ENCODE results near the gene MEGF11. TPM values are rescaled to one million over a fixed set of nuclear protein-coding genes. Genes with fewer than 3 reads are reported as not detected.

Gene MEGF11
- total RNA-seq, 4 donors from 2014 or later = 0.23 to 0.33 TPM; not detected in 2

DNA sequence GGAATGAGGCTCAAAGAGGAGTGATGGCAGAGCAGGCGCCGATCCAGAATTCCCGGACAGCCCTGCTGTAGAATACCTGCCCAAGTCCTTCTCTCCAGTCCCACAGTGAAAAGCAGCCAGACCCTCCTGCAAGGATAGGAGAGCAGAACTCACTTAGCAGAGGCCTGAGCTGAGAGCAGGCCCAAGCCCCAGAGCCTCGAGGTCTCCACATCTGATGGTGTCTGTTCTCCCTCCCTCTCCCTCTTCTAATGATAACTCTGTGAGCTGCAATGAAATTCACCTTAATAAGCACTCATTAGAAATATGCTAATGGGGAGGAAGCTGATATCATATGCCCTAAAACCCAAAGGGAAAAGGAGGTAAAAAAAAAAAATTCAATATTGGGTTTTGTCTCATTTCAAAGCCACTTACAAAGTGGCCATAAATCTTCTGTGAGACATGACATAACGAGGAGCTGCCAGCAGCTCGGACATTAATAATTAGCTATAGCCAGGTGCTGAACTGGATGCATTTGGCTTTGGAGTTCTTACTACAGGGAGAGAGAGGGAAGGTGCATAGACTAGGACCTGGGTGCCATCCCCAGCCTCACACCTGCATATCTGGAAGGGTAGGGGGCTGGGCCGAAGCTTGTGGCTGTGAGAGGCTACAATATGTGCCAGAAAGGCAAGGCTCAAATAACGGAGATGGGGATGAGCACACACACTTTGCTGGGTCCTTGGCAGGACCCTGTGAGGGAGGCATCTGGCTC lies 108.4 kb downstream of the MEGF11 start:
- no peak for DNase-seq (ENCODE audit: extremely low spot score)
- peaks cover 0 to 21% (median 0%) of the 10 kb centered on the region in 4 donors for H3K27me3 ChIP-seq
- no peak overlapping the region for H3K4me3 ChIP-seq
- no peaks in the 10 kb centered on the region for H3K36me3 ChIP-seq
- no peak overlapping the region for H3K27ac ChIP-seq (replicated peaks in 1 of 4)
- WGBS = 68% methylated on average over 8 of the region's 8 CpGs
- intact Hi-C loops (cut with DNase I) = no loop called here
- H3K9me3 ChIP-seq = no peaks in the 10 kb centered on the region
- TF ChIP-seq, protein P1, sequence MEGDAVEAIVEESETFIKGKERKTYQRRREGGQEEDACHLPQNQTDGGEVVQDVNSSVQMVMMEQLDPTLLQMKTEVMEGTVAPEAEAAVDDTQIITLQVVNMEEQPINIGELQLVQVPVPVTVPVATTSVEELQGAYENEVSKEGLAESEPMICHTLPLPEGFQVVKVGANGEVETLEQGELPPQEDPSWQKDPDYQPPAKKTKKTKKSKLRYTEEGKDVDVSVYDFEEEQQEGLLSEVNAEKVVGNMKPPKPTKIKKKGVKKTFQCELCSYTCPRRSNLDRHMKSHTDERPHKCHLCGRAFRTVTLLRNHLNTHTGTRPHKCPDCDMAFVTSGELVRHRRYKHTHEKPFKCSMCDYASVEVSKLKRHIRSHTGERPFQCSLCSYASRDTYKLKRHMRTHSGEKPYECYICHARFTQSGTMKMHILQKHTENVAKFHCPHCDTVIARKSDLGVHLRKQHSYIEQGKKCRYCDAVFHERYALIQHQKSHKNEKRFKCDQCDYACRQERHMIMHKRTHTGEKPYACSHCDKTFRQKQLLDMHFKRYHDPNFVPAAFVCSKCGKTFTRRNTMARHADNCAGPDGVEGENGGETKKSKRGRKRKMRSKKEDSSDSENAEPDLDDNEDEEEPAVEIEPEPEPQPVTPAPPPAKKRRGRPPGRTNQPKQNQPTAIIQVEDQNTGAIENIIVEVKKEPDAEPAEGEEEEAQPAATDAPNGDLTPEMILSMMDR (IDR thresholded peaks at IDR 0.05) = no peak
- TF ChIP-seq POLR2AphosphoS5 (IDR thresholded peaks at IDR 0.05) (no peak), POLR2A (IDR thresholded peaks at IDR 0.05; ENCODE audit: low read depth) (no peak), EP300 (IDR thresholded peaks at IDR 0.05) (no peak)
- H3K4me1 ChIP-seq = peaks cover 0 to under 1% (median 0%) of the 10 kb centered on the region in 4 donors

DNA sequence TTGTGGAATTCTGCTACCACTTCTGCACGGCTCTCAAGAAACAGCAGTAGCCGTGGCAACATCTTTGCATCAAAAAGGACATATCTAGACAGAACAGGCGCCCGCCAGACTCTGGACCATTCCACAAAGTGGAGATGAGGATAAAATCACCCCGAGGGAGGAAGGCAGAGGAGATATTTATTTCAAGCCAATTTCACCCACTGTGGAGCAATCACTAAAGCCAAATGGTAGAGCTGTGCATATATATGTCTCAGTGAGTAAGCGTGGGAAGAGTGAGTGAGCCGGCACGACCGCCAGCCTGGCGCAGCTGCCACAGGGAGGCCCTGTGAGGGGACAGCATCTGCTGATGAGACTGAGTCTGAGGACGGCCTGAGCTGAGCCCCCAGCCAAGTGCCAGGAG lies 111.3 kb downstream of the MEGF11 start:
- H3K27me3 ChIP-seq = peaks cover 0 to 5% (median 0%) of the 10 kb centered on the region in 4 donors
- H3K36me3 ChIP-seq = no peaks in the 10 kb centered on the region
- no peaks in the 10 kb centered on the region for H3K9me3 ChIP-seq
- 85% methylated on average over 10 of the region's 11 CpGs for WGBS
- TF ChIP-seq EP300 (IDR thresholded peaks at IDR 0.05) = no peak
- TF ChIP-seq POLR2A (IDR thresholded peaks at IDR 0.05; ENCODE audit: low read depth) = no peak
- no peak for TF ChIP-seq POLR2AphosphoS5 (IDR thresholded peaks at IDR 0.05)
- H3K27ac ChIP-seq (replicated peaks in 1 of 4) = no peak overlapping the region
- no peak for DNase-seq (ENCODE audit: extremely low spot score)
- no peak overlapping the region for H3K4me3 ChIP-seq
- peaks cover 8 to 20% (median 18%) of the 10 kb centered on the region in 4 donors for H3K4me1 ChIP-seq
- intact Hi-C loops (cut with DNase I) = no loop called here

DNA sequence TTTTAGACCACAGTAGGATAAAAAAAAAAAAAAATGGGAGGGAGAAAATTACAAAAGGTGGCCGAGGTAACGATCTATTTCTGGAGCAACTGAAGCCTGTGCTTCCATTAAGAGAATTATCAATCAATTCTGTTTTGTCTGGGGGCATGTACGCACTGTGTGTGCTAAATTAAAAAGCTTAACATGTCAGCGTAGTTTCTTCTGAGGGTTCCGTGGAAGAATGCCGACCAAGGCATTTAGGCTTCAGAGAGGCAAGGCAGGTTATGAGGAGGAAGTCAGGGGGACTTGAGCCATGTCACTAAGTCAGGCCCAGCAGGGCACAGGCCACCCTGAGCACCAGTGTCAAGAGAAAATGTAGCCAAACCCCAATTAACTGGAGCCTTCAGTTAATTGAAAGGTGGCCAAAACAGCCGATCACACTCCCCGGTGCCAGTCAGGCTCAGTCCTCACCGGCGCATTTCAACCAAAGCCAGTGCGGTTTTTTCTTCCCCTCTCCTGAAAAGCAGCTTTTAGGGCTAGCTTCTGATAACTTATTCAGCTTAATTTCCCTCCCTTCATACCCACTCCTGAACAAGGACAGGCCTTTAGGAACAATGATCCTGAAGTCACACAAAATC lies 113.9 kb downstream of the MEGF11 start:
- Histone ChIP-seq H3K9me3 (no peaks in the 10 kb centered on the region), H3K27me3 (no peaks in the 10 kb centered on the region), H3K36me3 (no peaks in the 10 kb centered on the region), H3K27ac (replicated peaks in 1 of 4) (peak overlapping the region in 1 of 4 donors; percentile 12), H3K4me1 (peaks cover 8 to 20% (median 18%) of the 10 kb centered on the region in 4 donors), H3K4me3 (no peak overlapping the region)
- 77% methylated on average over 11 of the region's 11 CpGs for WGBS
- no peak for TF ChIP-seq POLR2AphosphoS5 (IDR thresholded peaks at IDR 0.05)
- no peak for TF ChIP-seq POLR2A (IDR thresholded peaks at IDR 0.05; ENCODE audit: low read depth)
- no peak for TF ChIP-seq EP300 (IDR thresholded peaks at IDR 0.05)
- intact Hi-C loops (cut with DNase I) = no loop called here
- no peak for DNase-seq (ENCODE audit: extremely low spot score)

DNA sequence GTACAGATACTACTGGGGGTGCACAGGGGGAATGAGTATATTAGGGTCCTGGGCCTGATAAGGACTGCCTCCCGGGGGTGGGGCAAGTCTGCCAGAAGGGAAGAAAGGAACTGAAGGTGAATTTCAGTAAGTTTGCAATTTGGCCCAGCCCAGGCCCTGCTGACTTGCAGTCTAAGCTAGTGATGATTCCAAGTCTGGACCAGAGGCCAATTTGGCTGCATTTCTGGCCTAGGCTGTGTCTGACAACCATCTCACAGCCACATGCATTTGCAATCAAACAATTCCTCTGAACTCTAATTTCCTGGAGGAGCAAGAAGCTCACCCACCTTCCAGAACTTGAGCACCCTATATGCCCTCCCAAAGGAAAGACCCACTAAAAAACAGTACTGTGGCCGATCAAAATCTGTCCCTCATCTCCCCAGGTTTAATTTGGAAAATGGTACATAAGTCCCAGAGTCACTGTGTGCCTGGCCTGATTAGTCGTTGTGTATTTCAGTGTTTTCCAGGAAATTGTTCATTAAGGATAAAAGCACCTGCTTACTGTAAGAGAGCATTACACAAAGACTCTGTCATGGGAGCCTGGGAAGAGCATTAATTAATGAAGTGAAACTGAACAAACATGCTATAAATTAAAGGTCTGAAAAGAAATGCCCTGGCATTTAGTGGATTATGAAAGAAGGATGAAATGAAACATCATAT lies 114.5 kb downstream of the MEGF11 start:
- Histone ChIP-seq H3K4me3 (no peak overlapping the region), H3K36me3 (no peaks in the 10 kb centered on the region), H3K9me3 (no peaks in the 10 kb centered on the region), H3K27me3 (no peaks in the 10 kb centered on the region), H3K27ac (replicated peaks in 1 of 4) (peak overlapping the region in 1 of 4 donors; percentile 12), H3K4me1 (peaks cover 8 to 20% (median 18%) of the 10 kb centered on the region in 4 donors)
- WGBS = 52% methylated on average over 3 of the region's 3 CpGs
- DNase-seq (ENCODE audit: extremely low spot score) = no peak
- no peak for TF ChIP-seq POLR2A (IDR thresholded peaks at IDR 0.05; ENCODE audit: low read depth)
- no peak for TF ChIP-seq EP300 (IDR thresholded peaks at IDR 0.05)
- intact Hi-C loops (cut with DNase I) = no loop called here

DNA sequence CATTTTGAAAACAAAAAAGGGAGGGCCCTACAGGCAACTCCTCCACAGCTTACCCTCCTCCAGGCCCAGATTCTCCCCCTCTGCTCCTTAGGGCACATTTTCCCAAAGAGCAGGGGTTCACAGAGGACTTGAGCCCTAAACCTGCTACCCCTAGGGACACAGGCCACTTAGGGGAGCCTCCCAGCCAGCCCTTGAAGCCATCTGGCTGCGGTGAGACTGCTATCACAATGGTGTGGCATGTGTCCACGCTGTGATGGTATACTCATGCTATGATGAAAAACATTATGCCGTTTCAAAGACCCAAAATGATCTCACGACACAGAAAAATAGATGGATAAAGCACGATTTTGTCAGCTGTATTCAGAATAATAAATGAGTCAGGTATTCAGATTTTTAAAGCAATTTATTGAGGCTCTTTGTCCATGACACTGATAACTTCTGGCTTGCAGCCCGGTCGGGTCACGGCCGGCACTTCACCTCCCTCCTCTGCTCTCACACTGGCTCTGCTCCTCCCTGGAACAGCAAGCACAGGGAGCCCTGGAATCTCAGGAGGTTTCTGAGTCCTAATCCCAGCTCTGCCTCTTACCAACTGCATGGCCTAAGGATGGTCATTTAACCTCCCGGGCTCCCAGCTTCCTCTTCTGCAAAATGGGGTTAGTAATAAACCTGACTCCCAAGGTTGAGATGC lies 115.3 kb downstream of the MEGF11 start:
- peak overlapping the region in 1 of 4 donors; percentile 12 for H3K27ac ChIP-seq (replicated peaks in 1 of 4)
- peaks cover 8 to 20% (median 18%) of the 10 kb centered on the region in 4 donors for H3K4me1 ChIP-seq
- no peaks in the 10 kb centered on the region for H3K27me3 ChIP-seq
- H3K9me3 ChIP-seq = no peaks in the 10 kb centered on the region
- intact Hi-C loops (cut with DNase I) = no loop called here
- H3K4me3 ChIP-seq = no peak overlapping the region
- WGBS = 73% methylated on average over 10 of the region's 10 CpGs
- TF ChIP-seq EP300 (IDR thresholded peaks at IDR 0.05) = no peak
- TF ChIP-seq POLR2AphosphoS5 (IDR thresholded peaks at IDR 0.05) = no peak
- TF ChIP-seq POLR2A (IDR thresholded peaks at IDR 0.05; ENCODE audit: low read depth) = no peak
- TF ChIP-seq, protein P1 (IDR thresholded peaks at IDR 0.05) = no peak
- H3K36me3 ChIP-seq = no peaks in the 10 kb centered on the region
- DNase-seq (ENCODE audit: extremely low spot score) = no peak
